PC-3 (cell line): ENCODE results near the gene HECTD1.

Experiments used
- CTCF ChIP-seq: fragments of 300-600 bp; sonication (generic); conservative IDR thresholded peaks from 2 replicates; pipeline ENCODE4 v1.5.1; 2017; ENCODE audit warnings: antibody characterized with exemption, low read depth, mild to moderate bottlenecking, low read length
- EZH2 ChIP-seq: fragments of 300-600 bp; sonication (generic); IDR thresholded peaks from one replicate; pipeline ENCODE4 v1.6.1; 2017; ENCODE audit warnings: antibody characterized with exemption, mild to moderate bottlenecking, low read length; ENCODE audit not compliant: unreplicated experiment

- TF ChIP-seq CTCF = no peak
- no peak for TF ChIP-seq EZH2
Measured at GRCh38 chr14:31075144-31075543, 132.4 kb downstream of the HECTD1 start.
